MV-4-11 (cell line): Measurements from ENCODE around the gene FAM200B.

Experiments used
- DNase-seq: peaks from one replicate; lab custom pipeline; 2025; lab: John Stamatoyannopoulos, UW

The FAM200B gene

DNA sequence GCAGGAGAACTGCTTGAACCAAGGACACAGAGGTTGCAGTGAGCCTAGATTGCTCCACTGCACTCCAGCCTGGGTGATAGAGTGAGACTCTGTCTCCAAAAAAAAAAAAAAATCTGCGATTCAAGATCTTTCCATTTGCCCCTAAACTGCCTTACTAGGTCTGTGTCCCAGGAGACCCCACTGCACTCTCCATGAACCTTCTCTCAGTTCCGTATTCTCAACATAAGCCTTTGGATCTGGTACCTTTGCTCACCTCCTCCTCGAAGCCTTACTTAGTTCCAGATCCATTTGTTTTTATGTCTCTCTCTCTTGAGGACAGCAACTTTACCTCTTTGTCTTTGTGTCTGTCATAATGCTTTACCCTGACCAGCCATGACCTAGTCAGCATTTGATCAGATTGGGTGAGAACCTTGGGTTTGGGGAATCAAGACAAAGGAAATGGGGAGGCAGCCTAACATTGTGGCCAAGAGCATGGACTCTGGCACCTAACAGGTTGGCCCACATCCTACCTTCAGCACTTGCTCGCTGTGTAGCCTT, 55.0 kb downstream of the FAM200B start:
- no peak for DNase-seq

- no peak for DNase-seq
Observed at GRCh38 chr4:15737255-15737654, 55.6 kb downstream of the FAM200B start.

GRCh38 chr4:15738877-15739276, 57.2 kb downstream of the FAM200B start:
- DNase-seq = no peak
